Inflammatory macrophage (primary cell): ENCODE data around the gene CACNA1C.

ENCODE experiments used
- DNase-seq, 2 donors: peaks; one replicate each; pipeline ENCODE4 v3.0.0-alpha.2; 2020 to 2022

CACNA1C gene

DNA sequence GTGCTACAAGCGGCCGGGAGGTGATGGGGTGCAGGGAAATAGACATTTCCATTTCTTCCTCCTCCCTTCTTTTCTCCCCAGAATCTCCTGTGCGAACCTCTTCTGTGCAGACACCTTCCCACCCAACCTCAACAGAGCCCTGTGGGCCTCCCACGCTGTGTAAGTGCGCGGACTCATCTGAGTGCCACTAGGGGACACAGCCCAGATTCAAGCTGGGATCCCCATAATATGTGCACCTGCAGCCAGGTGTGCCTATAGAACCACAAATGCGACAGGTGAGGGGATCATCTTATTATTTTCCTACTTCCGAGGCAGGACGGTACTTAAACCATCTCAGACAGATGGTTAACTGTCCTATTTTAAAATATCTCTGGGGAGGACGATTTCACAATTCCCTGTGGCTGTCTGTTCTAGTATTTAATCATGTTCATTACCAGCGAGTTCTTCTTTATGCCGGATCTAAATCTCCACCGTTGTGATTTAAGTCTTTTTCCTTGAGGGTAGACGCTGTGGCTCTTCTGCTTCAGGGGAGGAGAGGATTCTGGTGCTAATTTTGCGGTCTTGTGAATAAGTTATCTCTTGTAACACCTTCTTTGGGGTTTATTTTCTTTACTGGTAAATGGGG, 17.2 kb upstream of the CACNA1C start:
- DNase-seq = no peak

DNA sequence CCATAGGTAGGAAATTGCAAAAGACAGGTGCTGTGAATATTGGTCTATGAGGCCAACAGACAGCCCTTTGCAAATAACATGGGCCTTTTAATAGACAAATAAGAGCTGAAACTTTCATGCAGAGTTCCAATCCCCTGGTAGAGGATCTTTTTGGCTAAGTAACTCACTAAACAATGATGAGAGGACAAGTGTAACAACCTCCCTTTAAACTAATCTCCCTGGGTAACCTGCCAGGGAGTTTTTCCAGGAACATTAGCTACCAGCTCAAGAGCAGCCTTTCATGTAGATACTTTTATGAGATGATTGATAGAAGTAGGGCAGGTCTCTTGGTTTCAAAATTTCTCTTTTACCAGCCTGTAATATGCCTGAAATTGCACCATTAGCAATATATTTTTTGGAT, 13.8 kb upstream of the CACNA1C start:
- DNase-seq = no peak

DNA sequence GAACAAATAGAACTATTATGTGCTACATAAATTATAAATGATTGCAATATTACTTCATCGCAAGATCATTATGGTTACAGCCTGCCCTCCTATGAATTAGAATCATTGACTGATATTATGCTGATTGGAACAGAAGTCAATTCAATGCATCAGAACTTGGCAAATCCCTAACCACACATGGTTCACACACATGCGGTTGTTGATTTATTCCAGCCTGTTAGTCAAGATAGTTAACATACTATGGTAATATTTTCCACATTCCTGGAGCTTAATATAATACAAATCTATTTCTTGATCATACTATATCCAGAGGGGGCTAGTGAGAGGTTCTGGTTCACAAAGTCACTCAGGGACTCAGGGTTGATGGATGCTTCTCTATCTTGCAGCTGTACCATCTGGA, 9.7 kb upstream of the CACNA1C start:
- DNase-seq = no peak

DNA sequence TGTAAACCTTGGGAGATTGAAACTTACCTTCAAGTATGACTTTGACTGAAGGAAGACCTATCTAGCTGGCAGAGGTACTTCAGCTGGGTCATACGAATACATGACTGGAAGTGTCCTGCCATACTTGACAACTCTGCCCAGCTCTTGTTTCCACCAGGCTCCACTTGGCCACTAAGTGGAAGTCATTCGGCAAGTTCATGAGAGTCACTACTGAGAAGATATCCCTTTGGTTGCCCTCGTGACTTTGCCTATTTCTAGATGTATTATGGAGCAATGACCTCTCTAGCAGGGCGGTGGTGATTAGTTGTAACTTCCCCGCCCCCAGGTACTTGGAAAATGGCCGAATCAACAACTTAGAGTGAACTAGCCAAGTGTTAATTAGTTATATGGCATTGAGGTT, 8.6 kb upstream of the CACNA1C start:
- DNase-seq = no peak

DNA sequence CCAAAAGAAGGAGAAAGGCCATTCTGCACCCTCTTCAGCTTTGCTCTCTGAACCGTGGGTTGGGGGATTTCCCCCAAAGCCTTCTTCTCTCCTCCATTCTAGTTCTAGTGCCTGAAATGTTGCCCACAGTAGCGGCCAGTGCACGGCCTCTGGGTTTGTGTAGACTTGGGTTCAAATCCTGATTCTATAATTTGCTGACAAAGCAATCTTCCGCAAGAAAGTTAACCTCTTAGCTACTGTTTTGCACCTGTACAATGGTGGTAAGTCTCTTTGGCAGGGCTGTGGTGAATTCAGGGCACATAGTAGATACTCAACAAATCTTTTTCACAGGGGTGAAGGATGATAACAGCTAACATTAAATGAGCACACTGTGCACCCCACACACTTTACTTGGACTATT, 5.8 kb upstream of the CACNA1C start:
- DNase-seq = no peak

DNA sequence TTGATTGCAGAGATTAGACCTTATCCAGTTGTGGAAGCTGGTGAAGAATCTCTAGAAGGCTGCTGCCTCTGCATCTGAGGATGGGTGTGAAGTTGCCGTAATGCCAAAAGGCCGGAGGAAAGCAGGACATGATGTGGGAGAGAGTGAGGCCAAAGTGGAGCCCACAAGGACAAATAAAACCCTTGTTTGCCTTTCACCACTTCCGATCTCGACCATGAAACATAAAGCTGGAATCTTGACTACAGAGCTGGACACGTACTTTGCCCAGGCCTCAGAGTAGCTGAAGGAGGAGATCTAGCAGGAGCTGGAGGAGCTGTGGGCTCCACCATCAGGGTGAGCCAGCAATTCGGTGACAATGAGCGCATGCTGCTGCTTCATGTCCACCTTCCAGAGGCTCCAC, 5.0 kb upstream of the CACNA1C start:
- no peak for DNase-seq

- DNase-seq = no peak
These were observed 2.9 kb upstream of the CACNA1C start for GRCh38 chr12:2049604-2050540.

- DNase-seq = no peak
These were observed 826 bp upstream of the CACNA1C start for GRCh38 chr12:2051700-2052621.

GRCh38 chr12:2053691-2054090, 904 bp downstream of the CACNA1C start:
- no peak for DNase-seq

GRCh38 chr12:2054091-2055018, 1.6 kb downstream of the CACNA1C start:
- no peak for DNase-seq

DNA sequence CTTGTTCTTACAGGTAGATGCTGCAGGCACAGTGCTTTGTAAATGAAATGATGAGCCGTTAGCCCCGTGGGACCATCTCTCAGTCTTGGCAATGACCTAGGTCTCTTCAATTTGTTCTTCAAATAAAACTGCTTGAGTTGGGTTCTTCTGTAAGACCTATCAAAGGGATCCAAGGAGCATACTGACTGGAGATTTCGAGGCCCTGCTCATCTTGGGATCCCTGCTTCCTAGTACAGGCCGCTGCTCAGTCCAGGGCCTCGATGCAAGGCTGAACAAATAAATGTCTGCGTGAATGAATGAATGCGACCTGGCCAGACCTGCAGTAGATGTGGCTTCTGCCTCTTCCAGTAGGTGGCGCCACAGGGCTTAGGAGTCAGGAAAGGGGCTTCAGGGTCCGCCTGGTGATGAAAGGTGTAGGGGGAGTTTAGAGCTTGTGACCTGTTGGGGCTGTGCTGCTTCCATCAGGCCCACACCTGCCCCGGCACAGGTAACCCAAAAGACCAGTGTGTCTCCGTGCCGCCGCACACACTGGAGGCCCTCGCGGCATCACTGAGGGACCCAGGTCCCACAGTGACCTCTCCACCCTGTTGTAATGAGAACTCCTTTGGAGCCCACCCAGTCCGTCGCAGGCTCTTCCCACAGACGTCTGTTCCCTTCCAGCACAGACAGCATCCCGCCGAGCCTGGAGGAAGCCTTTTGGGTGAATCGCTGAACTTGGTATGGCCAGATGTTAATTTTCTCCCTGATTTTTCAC, 4.4 kb downstream of the CACNA1C start:
- peak; percentile 29 to 36 for DNase-seq

DNA sequence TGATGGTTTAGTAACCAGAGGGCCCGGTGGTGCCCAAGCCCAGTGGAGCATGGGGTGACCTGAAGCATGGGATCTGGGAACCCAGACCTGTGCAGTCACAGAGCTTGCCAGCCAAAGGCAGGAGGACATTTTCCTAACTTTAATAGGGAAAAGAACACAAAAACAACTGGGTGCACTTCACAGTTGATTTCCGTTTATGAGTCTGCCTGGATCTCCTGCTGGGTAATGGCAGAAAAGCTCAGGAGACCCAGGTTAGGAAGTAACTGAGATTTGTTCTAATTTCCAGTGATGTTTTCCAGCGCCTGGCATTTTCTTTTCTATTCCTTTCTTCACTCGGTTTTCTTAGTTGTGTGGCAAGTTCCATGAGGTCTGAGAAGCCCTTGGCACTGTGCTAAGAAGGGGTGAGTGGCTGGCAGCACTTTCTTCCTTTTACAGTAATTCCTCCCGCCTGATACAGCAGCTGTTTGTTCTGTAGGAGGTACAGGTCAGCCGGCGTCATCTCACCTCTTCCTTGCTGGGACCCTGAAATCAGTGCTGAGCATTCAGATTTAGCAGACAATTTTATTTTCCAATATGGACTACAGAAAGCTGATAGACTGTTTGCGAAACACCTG, 5.1 kb downstream of the CACNA1C start:
- no peak for DNase-seq

DNA sequence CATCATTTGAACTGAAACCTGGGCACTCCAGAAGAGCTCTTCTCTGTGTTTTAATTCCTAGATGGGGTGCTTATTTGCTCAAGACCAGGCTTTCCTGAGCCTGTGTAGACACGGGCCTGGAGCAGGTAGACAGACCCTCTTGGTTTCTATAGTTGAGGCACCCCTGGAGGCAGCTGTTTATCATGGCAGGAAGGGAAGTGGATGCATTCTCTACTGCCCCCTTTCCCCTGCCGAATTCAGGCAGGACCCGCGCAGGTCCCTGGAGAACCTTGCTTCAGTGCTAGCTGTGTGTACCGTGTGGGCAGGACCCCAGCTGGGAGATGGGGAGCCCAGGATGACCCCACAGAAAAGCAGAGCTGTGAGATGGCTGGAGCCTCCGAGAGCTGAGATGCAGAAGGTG, 6.0 kb downstream of the CACNA1C start:
- no peak for DNase-seq

DNA sequence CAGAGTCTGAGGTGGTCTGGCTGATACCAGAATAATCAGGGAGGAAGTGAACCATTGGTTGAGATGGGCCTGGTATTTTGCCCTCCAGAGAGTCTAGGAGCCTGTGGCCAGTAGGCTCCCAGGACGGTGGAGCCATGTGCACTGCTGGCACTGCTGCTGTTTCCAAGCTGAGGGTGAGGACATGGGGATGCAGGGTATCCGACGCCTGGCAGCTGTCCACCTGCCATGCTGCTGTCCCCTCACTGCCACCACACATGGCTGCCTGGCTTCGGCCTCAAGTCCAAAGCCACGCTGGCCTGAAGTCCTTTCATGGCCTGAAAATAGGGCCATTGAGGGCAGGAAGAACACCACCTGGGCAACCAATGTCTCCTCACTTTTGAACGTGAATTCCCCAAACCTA, 8.6 kb downstream of the CACNA1C start:
- DNase-seq = no peak

DNA sequence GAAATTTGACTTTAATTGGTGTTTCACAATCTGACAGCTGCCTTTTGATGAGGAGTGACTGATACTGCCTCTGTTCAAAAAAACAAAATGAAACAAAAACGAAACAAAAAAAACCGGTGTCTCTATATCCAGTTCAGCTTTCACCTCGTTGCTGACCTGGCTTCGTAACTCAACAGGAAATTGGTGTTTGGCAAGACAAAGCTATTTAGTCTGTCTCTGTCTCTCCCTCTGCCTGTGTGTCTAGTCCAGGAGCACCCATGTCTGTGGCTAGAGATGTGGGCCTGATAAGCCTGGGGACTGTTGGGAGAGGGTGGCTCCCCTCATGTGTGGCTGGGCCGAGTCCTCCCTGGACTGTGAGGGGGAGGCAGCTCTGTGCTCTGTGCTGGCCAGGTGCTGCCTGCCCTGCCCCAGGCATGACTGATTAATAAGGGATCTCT, 11.3 kb downstream of the CACNA1C start:
- no peak for DNase-seq

DNA sequence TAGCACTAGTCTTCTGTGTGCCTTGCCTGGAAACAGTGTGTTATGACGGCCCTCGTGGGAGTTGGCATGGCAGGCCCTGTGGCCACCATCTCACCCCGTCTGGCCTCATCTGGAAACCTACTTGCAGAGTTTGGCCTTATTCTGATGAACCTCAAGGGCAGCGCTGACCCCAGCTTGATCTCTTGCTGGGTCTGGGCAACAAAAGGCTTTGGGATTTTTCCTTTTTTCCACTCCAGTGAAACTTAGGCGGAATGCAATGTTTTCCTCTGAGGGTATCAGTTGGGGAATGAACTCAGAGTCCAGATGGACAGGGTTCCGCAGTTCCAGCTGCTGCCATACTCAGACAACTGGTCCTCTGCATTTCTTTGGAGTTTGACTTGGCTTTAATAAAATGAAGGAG, 15.9 kb downstream of the CACNA1C start:
- no peak for DNase-seq

DNA sequence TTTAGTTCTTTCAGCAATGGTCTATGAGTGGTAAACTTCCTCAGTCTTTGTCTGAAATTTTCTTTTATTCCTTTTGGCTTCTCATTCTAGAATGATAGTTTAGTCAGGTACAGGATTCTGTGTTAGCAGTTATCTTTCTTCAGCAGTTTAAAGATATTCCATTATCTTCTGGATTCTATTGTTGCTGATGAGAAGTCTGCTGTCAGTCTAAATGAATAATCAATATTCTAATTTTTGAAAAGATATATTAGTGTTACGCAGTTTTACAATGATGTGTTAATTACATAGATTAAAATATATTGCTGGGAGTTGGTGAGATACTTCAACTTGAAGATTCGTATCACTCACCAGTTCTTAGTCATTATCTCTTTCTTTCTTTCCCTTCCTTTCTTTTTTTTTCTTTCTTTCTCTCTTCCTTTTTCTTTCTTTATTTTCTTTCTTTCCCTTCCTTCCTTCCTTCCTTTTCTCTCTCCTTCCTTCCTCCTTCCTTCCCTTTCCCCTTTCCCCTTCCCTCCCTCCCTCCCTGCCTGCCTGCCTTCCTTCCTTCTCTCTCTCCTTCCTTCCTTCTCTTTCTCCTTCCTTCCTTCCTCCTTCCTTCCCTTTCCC, 17.8 kb downstream of the CACNA1C start:
- no peak for DNase-seq

GRCh38 chr12:2074792-2075191, 22.0 kb downstream of the CACNA1C start:
- no peak for DNase-seq

DNA sequence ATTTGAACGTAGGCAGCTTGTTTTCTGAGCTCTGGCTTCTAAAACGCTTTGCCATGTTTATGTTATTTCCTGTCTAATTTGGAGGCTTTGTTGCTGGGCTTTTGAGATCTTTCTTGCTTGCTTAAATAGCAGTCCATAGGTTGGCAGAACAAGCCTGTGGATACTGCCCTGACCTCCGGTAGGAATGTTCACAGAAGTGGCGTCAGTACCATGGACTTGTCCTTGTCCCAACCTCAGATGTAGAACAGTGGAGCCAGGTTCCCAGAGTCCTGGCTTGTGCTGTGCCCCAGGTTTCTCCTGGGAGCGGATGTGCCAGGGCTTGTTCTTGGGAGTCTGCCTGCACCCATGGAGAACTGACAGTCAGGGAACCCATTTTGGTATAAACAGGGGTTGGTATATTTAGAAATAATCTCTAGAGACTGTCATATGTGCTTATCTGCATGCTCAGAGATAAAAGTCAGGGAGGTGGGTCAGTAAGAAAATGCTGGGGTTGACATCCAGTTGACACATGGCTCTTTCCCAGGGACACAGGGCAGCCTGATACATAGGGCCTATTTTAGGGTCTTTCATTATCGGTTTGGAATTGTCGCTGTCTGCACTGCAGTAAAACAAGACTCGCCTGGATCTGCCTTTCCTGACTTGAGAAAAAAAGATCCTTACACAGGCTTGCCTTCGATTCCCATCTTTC, 22.9 kb downstream of the CACNA1C start:
- DNase-seq = no peak

- DNase-seq = no peak
These were observed 23.4 kb downstream of the CACNA1C start for GRCh38 chr12:2076196-2076570.
